ENCODE data around the gene MT1E. TPM values are rescaled to one million over a fixed set of nuclear protein-coding genes. Genes with fewer than 3 reads are reported as not detected.

MT1E gene
- total and polyA plus RNA-seq, 2 donors from 2014 or later = 191 to 258 TPM

- Histone ChIP-seq H3K4me3 (ENCODE audit: low read length in 3 of 3) (peak overlapping the region in 2 of 3 donors; percentile 51 to 61), H3K9ac (ENCODE audit: low read length in 3 of 3) (peak overlapping the region in 1 of 3 donors; percentile 63), H3K27me3 (ENCODE audit: control insufficient read depth, insufficient read depth, low read length) (peaks cover 9% of the 10 kb centered on the region), H3K27ac (ENCODE audit: low read depth in 2 of 2, low read length in 2 of 2) (peak overlapping the region; percentile 25 to 45), H3K9me3 (ENCODE audit: control insufficient read depth in 2 of 3, insufficient read depth in 1 of 3, low read length in 3 of 3) (no peaks in the 10 kb centered on the region), H3K36me3 (ENCODE audit: control insufficient read depth in 2 of 3, insufficient read depth in 3 of 3, low read length in 3 of 3) (no peaks in the 10 kb centered on the region), H3K4me1 (ENCODE audit: control insufficient read depth in 2 of 3, insufficient read depth in 2 of 3, low read depth in 1 of 3, low read length in 3 of 3) (peaks cover 0 to 14% (median 0%) of the 10 kb centered on the region in 3 donors)
- FAIRE-seq (no peak), DNase-seq (peak in 1 of 5 donors; percentile 46)
- intact Hi-C loops (cut with DNase I) = no loop called here
- no peak for TF ChIP-seq CTCF (IDR thresholded peaks at IDR 0.05; ENCODE audit: borderline replicate concordance, extremely low read depth, insufficient read depth)
Observed at GRCh38 chr16:56616608-56617211, 8.9 kb upstream of the MT1E start.

DNA sequence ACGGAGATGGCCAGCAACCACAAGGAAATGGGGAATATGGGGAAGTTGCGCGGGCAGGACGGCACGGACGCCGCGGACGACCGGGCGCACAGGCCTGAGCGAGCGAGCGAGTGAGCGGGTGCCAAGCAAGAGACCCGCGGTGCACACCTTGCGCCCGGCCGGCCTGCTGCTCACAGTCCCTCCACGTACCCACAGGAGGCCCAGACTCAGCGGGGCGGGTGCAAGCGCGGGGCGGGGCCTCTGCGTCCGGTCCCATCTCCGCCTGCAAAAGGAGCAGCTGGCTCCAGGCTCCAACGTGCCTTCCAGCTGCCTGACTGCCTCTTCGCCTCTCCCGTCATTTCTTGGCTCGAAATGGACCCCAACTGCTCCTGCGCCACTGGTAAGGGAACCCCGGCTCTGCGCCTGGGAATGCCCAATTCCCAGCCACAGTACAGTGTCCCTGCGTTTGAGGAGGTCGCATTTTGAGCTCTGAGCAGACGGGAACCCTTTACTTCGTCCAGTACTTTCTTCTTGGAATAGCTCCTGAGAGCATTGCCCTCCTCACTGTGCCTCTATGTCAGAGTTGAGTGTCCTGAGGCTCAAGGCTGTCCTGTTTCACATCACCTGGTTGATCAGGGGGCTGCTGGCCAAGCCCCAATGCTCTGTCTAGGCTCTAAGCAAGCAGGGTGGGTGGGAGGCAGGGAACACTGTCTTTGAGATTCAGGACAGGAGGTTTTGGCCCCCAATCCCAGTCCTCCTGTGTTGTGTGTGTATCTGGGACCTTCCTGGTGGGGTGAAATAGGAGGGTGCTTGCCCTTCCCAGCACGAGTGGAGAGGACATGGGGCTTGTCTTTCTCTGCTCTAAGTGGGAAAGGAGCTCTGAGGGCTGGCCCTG, 8.1 kb upstream of the MT1E start:
- peak; percentile 67 to 93 (median 74) for DNase-seq
- H3K9ac ChIP-seq (ENCODE audit: low read length in 3 of 3) = peak overlapping the region in 2 of 3 donors; percentile 63 to 81
- FAIRE-seq = no peak

DNA sequence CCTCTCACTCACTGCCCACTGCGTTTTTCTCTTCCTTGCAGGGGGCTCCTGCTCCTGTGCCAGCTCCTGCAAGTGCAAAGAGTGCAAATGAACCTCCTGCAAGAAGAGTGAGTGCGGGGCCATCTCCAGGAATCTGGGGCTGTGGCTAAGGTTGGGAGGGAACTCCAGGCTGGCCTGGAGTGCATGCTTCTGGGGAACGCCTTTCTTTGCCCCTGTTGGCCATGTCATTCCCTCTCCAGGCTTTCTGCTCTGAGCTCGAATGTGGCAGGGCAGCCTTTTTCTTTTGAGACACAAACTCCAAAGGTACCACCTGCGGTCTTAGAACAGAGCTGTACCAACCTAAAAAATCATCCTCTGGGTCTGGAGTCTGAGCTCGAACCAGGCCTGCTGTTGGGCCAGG, 7.4 kb upstream of the MT1E start:
- intact Hi-C loops (cut with DNase I) = no loop called here
- peak overlapping the region in 1 of 3 donors; percentile 61 for H3K4me3 ChIP-seq (ENCODE audit: low read length in 3 of 3)
- H3K4me1 ChIP-seq (ENCODE audit: control insufficient read depth in 2 of 3, insufficient read depth in 2 of 3, low read depth in 1 of 3, low read length in 3 of 3) = peaks cover 0 to 13% (median 0%) of the 10 kb centered on the region in 3 donors
- H3K27me3 ChIP-seq (ENCODE audit: control insufficient read depth, insufficient read depth, low read length) = peaks cover 9% of the 10 kb centered on the region
- H3K9me3 ChIP-seq (ENCODE audit: control insufficient read depth in 2 of 3, insufficient read depth in 1 of 3, low read length in 3 of 3) = no peaks in the 10 kb centered on the region
- H3K27ac ChIP-seq (ENCODE audit: low read depth in 2 of 2, low read length in 2 of 2) = no peak overlapping the region
- DNase-seq = peak in 1 of 5 donors; percentile 32
- TF ChIP-seq CTCF (IDR thresholded peaks at IDR 0.05; ENCODE audit: borderline replicate concordance, extremely low read depth, insufficient read depth) = no peak
- H3K9ac ChIP-seq (ENCODE audit: low read length in 3 of 3) = no peak overlapping the region
- FAIRE-seq = no peak
- H3K36me3 ChIP-seq (ENCODE audit: control insufficient read depth in 2 of 3, insufficient read depth in 3 of 3, low read length in 3 of 3) = no peaks in the 10 kb centered on the region

More for the DNA sequence above, 8.1 kb upstream of the MT1E start:
- intact Hi-C loops (cut with DNase I) = no loop called here
- Histone ChIP-seq H3K36me3 (ENCODE audit: control insufficient read depth in 2 of 3, insufficient read depth in 3 of 3, low read length in 3 of 3) (no peaks in the 10 kb centered on the region), H3K27me3 (ENCODE audit: control insufficient read depth, insufficient read depth, low read length) (peaks cover 9% of the 10 kb centered on the region), H3K4me1 (ENCODE audit: control insufficient read depth in 2 of 3, insufficient read depth in 2 of 3, low read depth in 1 of 3, low read length in 3 of 3) (peaks cover 0 to 13% (median 0%) of the 10 kb centered on the region in 3 donors), H3K4me3 (ENCODE audit: low read length in 3 of 3) (peak overlapping the region in 2 of 3 donors; percentile 61 to 75), H3K9me3 (ENCODE audit: control insufficient read depth in 2 of 3, insufficient read depth in 1 of 3, low read length in 3 of 3) (no peaks in the 10 kb centered on the region), H3K27ac (ENCODE audit: low read depth in 2 of 2, low read length in 2 of 2) (peak overlapping the region; percentile 25 to 30)
- no peak for TF ChIP-seq CTCF (IDR thresholded peaks at IDR 0.05; ENCODE audit: borderline replicate concordance, extremely low read depth, insufficient read depth)

Data from kidney (tissue), 14 donors.